GM18498 (cell line): ENCODE measurements around the gene SLC35A4.
"Not testable (repeated sequence)": the region's sequence is repeated elsewhere in the genome, so short reads cannot be mapped to it uniquely, and the experiment has no call there.

Experiments
- ATAC-seq: cut with Tn5 transposase; IDR thresholded peaks from one replicate; pipeline ENCODE4 v1.9.1; 2021; ENCODE audit warnings: mild to moderate bottlenecking, moderate library complexity; ENCODE audit not compliant: unreplicated experiment

Gene SLC35A4

GRCh38 chr5:140579188-140579747 is 14.6 kb downstream of the SLC35A4 start:
- not testable (repeated sequence) for ATAC-seq

DNA sequence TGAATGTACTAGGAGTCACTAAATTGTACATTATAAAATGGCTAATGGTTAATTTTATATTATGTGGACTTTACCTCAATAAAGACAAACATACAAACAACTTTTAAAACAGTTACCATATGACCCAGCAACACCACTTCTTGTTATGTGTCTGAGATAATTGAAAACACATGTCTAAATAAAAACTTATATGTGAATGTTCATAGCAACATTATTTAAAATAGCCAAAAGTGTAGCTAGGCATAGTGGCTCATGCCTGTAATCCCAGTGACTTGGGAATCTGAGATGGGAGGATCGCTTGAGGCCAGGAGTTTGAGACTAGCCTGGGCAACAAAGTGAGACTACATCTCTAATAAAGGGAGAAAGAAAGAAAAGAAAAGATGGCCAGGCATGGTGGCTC is 22.9 kb downstream of the SLC35A4 start:
- ATAC-seq = no peak

- no peak for ATAC-seq
Measured at GRCh38 chr5:140588311-140589070, 23.9 kb downstream of the SLC35A4 start.

GRCh38 chr5:140590861-140591260 is 26.2 kb downstream of the SLC35A4 start:
- no peak for ATAC-seq

DNA sequence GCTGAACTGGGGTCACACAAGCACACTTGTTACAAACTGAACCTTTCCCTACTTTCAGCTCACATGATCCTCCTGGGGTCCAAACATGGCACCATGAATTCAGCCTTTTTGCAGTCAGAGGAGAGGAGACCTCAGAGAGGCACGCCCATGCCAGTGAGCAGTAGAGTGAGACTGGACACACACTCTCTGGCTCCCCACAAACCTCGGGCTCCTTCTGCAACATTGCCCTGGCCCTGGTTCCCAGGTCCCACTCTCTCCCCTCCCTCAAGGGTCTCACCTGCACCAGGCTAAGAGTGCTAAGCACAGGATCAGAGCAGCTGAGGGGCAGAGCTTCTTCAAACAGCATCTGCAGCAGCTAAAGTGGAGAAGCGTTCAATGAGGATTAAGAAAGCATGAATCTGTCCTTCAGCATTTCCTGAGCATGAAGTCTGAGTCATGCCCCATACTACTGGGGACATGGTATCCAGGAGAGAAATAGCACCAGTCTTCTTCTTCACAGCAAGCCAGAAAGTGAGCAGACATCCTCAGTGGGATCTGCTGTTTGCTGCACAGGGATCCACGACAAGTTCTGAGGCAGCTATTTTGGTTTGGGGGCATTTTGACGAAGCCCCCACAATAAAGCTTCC is 27.2 kb downstream of the SLC35A4 start:
- no peak for ATAC-seq

GRCh38 chr5:140593070-140593469 is 28.4 kb downstream of the SLC35A4 start:
- not testable (repeated sequence) for ATAC-seq

DNA sequence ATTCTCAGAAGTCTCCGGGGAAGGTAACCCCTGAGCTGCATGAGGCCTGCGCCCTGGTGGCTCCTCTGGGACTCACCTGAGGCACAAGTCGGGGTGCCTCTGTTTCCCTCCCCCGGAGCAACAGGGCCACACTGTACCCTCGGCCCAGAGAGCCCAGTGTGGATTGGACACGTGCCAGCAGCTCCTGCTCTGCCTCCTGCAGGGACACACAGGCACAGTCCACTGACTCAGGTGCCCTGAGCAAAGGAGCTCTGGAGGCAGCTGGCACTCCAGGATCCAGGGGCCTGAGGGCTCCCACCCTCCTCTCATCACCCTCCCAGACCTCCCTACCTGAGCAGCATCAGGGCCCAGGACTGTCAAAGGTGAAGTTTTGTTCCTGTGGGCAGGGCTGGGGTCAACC is 29.5 kb downstream of the SLC35A4 start:
- no peak for ATAC-seq

- ATAC-seq = no peak
Measured at GRCh38 chr5:140595538-140596300, 31.1 kb downstream of the SLC35A4 start.

GRCh38 chr5:140596321-140596741 is 31.7 kb downstream of the SLC35A4 start:
- no peak for ATAC-seq

DNA sequence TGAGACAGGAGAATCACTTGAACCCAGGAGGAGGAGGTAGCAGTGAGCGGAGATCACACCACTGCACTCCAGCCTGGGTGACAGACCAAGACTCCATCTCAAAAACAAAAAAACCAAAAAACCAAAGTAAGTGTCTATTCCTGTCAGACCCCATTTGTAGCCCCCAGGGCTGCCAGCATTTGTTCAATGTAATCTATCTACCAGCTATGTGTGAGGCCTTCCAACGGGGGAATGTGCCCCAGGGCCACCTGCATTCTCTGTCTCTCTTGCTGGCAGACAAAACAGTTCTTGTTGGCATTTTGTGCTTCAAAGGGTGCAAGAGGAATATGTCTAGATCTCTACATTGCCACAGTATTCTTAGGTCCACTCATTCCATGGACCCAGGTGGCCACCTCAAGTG is 34.2 kb downstream of the SLC35A4 start:
- ATAC-seq = no peak

DNA sequence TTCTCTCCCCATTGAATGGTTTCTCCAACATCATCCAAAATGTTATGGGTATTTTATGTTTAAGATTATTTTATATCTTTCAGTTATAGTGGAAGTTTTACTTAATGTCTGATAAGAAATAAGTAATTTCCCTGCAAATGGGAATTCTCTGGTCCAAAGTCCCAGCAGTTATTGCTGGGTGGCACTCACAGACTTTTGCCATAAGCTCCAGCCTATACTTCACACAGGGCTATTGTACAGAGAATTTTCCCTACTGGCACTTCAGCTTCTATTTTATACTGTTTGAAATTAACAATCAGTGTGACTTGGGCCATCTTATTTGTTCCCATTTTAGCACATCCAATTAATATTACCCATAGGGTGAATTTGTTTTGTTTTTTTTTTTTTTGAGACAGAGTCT is 35.5 kb downstream of the SLC35A4 start:
- no peak for ATAC-seq

GRCh38 chr5:140602147-140602546 is 37.5 kb downstream of the SLC35A4 start:
- no peak for ATAC-seq

GRCh38 chr5:140603446-140603698 is 38.7 kb downstream of the SLC35A4 start:
- ATAC-seq = not testable (repeated sequence)

GRCh38 chr5:140603734-140604133 is 39.1 kb downstream of the SLC35A4 start:
- no peak for ATAC-seq

DNA sequence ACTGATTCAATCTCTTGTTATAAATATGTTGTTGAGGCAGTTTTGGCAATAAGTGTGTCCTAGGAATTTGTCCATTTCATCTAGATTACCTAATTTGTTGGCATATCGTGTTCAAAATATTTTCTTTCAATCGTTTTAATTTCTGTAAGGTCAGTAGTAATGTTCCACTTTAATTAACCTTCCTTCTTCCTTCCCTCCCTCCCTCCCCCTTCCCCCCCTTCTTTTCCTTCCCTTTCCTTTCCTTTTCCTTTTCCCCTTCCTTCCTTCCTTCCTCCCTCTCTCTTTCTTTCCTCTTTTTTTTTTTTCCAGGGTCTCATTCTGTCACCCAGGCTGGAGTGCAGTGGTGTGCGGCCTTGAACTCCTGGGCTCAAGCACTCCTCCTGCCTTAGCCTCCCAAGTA is 41.3 kb downstream of the SLC35A4 start:
- ATAC-seq = no peak

- no peak for ATAC-seq
Measured at GRCh38 chr5:140607031-140607430, 42.4 kb downstream of the SLC35A4 start.

- no peak for ATAC-seq
Measured at GRCh38 chr5:140608722-140609121, 44.1 kb downstream of the SLC35A4 start.

- no peak for ATAC-seq
Measured at GRCh38 chr5:140609126-140609525, 44.5 kb downstream of the SLC35A4 start.

- ATAC-seq = no peak
Measured at GRCh38 chr5:140611020-140611521, 46.4 kb downstream of the SLC35A4 start.
